Measurements from ENCODE around the gene CPA4.
"Not testable (repeated sequence)": the region's sequence is repeated elsewhere in the genome, so short reads cannot be mapped to it uniquely, and the experiment has no call there.

CPA4 gene, protein sequence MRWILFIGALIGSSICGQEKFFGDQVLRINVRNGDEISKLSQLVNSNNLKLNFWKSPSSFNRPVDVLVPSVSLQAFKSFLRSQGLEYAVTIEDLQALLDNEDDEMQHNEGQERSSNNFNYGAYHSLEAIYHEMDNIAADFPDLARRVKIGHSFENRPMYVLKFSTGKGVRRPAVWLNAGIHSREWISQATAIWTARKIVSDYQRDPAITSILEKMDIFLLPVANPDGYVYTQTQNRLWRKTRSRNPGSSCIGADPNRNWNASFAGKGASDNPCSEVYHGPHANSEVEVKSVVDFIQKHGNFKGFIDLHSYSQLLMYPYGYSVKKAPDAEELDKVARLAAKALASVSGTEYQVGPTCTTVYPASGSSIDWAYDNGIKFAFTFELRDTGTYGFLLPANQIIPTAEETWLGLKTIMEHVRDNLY

DNA sequence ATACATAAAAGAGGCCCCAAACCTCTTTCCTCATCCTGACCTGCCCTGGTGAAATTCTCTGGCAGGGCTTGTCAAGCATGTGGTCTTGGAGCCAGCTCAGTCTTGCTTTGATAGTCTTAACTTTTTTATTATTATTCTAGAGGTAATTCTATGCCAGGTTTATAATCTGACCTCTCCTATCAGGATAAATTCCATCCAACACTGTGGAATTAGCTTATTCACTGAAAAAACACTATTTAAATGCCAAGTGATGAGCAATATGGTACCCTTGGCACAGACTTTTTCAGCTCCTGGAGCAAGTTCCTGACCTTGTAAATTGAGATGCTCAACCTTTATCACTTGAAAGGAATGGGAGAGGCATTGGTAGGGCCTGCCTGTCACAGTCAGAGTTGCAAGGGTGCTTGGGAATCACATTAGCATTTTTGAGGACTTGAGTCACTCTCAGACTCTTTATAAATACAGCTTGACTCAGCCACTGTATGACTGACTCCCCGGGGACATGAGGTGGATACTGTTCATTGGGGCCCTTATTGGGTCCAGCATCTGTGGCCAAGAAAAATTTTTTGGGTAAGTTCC lies at the start of gene CPA4:
CPA4 (plus strand) TSS at position 480 of the 576 bp plus-strand sequence; CDS start at position 500, 20 bp downstream.
- DNase-seq (ENCODE audit: low spot score), result peak; percentile 73

DNA sequence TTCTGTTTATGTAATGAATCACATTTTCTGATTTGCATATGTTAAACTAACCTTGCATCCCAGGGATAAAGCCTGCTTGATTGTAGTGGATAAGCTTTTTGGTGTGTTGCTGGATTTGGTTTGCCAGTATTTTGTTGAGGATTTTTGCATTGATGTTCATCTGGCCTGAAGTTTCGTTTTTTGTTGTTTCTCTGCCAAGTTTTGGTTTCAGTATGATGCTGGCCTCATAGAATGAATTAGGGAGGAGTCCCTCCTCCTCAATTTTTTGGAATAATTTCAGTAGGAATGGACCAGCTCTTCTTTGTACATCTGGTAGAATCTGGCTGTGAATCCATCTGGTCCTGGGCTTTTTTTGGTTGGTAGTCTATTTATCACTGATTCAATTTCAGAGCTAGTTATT lies 49.5 kb upstream of the CPA4 start:
- DNase-seq (ENCODE audit: low spot score), result not testable (repeated sequence)

DNA sequence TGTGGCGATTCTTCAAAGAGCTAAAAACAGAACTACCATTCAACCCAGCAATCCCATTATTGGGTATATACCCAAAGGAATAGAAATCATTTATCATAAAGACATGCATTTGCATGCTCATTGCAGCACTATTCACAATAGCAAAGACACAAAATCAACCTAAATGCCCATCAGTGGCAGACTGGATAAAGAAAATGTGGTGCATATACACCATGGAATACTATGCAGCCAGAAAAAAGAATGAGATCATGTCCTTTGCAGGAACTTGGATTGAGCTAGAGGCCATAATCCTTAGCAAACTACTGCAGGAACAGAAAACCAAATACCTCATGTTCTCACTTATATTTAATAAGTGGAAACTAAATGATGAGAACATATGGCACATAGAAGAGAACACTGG lies 46.5 kb upstream of the CPA4 start:
- not testable (repeated sequence) for DNase-seq (ENCODE audit: low spot score)

DNA sequence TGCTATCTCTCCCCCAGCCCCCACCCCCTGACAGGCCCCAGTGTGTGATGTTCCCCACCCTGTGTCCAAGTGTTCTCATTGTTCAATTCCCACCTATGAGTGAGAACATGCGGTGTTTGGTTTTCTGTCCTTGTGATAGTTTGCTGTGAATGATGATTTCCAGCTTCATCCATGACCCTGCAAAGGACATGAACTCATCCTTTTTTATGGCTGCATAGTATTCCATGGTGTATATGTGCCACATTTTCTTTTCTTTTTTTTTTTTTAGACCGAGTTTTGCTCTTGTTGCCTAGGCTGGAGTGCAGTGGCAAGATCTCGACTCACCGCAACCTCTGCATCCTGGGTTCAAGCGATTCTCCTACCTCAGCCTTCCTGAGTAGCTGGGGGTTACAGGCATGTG lies 44.1 kb upstream of the CPA4 start:
- not testable (repeated sequence) for DNase-seq (ENCODE audit: low spot score)

DNA sequence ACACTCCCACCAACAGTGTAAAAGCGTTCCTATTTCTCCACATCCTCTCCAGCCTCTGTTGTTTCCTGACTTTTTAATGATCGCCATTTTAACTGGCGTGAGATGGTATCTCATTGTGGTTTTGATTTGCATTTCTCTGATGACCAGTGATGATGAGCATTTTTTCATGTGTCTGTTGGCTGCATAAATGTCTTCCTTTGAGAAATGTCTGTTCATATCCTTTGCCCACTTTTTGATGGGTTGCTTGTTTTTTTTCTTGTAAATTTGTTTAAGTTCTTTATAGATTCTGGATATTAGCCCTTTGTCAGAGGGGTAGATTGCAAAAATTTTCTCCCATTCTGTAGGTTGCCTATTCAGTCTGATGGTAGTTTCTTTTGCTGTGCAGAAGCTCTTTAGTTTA lies 43.3 kb upstream of the CPA4 start:
- not testable (repeated sequence) for DNase-seq (ENCODE audit: low spot score)

DNA sequence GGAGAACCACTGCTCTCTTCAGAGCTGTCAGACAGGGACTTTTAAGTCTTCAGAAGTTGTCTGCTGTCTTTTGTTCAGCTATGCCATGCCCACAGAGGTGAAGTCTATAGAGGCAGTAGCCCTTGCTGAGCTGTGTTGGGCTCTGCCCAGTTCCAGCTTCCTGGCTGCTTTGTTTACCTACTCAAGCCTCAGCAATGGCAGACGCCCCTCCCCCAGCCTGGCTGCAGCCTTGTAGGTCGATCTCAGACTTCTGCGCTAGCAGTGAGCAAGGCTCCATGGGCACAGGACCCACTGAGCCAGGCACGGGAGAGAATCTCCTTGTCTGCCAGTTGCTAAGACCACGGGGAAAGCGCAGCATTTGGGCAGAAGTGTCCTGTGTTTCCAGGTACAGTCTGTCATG lies 38.4 kb upstream of the CPA4 start:
- DNase-seq (ENCODE audit: low spot score), result no peak

DNA sequence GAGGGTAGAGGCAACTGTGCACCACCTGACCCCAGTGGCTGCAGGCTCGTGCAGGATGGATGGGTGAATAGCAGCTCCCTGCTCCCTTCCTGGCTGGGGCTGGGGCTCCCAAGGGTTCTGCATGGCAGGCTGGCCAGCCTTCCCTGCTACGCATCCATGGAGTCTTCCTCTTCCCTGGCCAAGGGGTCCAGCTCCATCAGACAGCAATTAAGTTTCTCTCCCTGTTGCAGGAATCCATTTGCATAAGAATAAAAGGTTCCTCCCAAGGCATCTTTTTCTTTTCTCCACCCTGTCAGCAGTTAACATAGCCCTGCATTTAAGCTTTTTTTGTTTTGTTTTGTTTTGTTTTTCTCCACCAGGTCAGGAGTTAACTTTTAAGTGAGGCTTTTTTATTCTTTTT lies 36.3 kb upstream of the CPA4 start:
- no peak for DNase-seq (ENCODE audit: low spot score)

DNA sequence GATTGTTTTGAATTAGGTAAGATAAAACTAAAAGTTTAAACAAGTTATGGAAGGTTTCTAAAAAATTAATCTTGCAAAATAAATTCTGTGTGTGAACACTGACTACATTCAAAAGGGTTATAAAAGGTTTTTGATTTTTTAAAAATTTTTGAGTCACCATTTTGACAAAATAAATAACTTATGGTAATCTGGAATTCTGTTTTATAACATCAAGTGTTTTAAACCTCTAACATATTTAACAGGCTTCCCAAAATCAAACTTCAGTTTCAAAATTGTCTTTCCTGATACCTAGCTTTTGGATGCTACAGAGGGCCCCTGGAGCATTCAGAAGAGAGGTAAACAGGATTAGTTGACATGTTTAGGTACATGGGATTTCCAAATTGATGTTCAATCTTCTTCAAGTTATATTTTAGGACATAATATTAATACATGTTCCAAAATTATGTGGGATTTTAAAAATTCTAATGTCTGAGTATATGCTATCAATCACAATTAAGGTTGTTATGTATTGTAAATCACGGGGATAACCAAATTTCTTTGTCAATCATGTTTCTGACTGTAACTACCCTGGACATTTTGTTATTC lies 34.4 kb upstream of the CPA4 start:
- DNase-seq (ENCODE audit: low spot score), result no peak

DNA sequence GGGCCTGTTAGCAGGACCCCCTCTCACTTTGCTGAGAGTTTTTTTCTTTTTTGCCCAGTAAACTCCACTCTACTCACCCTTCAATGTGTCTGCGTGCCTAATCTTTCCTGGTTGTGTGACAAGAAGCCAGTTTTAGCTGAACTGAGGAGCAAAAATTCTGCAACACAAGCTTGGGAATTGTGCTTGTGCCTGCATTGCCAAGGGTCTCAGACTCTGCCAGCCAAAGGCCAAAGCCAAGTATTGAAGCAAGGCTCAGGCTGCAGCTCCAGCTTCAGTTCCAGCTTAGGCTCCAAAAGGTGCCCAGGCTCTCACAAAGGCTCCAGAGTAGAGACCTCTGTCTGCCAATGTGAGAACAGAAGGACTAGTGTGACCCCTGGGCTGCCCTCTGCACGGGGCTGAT lies 30.5 kb upstream of the CPA4 start:
- DNase-seq (ENCODE audit: low spot score), result no peak

DNA sequence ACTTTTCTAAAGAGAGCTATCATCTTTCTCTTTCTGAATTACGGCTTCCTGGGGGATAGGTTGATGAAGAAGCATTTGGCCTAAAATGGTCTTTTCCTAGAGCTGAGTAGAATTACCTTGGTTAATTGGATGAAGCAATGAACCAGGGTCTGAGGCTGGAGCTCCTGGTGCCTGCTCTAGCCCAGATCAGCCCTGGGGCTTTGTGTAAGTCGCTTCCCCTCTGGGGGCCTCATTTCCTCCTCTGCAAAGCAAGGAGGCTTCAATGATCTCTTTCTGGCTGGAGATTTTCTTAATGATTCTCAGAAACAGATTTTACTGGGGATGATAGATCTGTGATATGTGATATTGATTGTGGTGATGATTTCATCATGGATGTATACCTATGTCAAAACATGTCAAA lies 29.8 kb upstream of the CPA4 start:
- no peak for DNase-seq (ENCODE audit: low spot score)

DNA sequence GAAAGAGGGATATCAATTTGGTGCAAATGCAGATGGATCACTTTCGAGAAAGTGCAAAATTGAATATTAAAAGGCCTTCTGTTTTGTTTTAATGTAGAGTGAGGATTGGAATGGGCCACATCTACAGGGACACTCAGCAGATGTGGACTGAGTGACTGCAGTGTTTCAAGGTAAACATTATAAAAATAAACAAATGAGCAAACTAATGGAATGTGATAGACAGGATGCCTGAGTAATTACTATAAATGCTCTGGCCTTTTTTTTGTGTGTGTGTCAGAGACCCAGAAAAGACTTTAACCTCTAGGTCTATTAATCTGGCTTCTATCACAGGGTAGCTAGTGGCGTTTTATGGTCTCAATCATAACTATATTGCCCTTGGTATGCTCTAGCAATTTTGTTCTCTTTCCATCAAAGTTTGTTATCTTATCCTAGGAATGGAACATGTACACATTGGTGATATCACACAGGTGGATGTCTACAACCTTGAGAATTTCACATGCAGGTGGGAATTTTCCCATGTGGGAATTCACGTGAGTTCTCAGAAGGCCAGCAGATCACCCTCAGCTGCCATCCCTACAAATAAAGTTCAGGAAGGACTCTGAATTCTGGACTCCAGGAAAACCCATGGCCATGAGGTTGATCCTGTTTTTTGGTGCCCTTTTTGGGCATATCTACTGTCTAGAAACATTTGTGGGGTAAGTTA lies 26.6 kb upstream of the CPA4 start, which contains the start of gene CPA2:
CPA2 (plus strand) TSS at position 606 of the 703 bp plus-strand sequence; CDS start at position 625, 19 bp downstream.
- no peak for DNase-seq (ENCODE audit: low spot score)

DNA sequence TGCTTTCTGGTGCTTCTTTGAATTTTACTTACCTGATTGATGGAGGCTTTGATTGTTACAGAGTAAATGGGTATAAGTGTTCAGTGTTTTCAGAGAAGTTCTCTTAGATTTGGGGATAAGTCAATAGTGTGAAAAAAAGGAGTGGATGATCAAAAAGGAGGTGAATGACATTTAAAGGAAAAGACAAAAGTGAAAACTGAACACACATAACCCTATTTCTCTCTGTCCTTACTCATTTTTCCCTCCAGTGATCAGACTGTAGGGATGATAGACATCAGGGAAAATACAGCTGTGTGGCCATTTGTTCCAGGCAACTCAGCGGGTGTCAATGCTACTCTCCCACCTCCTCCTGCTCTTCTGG lies 26.0 kb upstream of the CPA4 start:
- no peak for DNase-seq (ENCODE audit: low spot score)

DNA sequence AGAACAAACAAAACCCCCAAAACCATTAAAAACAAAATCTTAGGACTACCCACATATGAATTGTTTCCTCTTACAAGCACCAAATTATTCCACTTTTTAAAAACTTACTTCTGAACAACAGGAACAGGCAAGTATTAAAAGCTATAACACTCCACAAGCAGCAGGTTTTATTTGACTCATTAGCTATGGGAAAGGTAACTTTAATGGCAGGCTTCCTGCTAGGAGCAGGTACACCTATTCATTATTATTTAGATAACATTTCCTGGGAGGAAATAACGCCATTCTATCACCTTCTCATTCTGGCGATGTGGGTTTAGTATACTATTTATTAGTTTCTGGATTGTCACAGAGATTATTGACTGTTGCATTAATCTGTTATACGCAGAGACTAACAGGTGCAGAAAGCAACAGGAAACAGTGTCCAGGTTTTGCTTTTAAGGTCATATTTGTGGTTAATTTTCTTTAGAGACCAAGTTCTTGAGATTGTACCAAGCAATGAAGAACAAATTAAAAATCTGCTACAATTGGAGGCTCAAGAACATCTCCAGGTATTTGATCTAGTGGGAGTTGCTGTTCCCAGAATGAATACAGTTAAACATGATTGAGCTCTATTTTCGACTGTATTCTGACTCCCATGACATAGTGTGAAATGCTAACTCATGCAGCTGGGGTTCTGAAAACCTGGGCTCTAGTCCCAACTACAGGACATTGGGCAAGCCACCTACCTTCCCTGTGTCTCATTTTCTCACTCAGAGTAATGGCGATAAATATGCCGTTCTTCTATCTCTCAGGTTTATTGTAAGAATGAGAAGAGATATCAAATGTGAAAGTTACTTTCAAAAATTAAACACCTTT lies 24.3 kb upstream of the CPA4 start:
- DNase-seq (ENCODE audit: low spot score), result no peak

DNA sequence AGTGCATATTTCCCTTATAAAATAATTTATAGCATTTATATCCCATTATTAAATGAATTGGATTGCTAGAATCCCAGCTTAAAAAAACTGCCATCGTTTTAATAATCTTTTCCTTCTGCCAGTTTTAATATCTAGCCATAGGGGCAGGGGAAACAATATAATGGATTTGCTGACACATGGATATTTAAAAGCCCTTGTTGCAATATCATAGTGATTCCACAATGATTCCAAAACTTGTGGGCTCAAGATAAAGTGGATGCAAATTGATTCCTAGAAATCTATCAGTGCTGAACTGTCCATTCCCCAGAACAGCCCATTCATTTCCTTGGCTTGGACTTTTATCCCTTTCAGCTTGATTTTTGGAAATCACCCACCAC lies 23.7 kb upstream of the CPA4 start:
- DNase-seq (ENCODE audit: low spot score), result no peak

DNA sequence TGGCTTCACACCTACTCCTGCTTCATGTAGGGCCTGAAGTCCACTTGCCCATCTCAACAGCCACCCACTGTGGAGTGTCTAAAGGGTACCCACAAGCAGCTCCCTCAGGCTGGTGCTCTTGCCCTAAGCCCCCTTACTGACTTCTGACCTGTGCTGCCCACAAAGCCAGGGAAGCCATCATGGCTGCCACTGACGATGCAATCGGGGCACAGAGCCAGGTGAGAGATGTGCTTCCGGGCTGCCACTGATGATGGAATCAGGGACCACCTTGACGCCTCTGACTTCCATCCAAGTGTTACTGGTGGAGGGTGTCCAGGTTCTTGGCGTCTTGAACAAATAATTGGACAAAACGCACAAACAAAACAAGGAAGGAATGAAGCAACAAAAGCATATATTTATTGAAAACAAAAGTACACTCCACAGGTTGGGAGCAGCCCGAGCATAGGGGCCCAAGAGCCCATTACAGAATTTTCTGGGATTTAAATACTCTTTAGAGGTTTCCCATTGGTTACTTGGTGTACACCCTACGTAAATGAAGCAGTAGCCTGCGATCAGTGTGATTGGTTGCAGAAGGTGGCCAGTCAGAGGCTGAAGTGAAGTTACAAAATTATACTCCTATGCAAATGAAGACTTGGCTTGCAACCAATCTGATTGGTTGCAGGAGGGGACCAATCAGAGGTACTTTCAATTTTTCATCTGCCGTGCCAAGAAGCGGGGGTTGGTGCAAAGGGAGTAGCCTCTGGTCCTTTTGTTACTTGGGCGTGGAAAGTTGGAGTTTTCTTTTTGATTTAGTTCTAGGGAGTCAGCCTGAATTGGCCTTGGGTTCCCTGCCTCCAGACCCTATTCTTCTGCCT lies 21.8 kb upstream of the CPA4 start:
- DNase-seq (ENCODE audit: low spot score), result no peak

DNA sequence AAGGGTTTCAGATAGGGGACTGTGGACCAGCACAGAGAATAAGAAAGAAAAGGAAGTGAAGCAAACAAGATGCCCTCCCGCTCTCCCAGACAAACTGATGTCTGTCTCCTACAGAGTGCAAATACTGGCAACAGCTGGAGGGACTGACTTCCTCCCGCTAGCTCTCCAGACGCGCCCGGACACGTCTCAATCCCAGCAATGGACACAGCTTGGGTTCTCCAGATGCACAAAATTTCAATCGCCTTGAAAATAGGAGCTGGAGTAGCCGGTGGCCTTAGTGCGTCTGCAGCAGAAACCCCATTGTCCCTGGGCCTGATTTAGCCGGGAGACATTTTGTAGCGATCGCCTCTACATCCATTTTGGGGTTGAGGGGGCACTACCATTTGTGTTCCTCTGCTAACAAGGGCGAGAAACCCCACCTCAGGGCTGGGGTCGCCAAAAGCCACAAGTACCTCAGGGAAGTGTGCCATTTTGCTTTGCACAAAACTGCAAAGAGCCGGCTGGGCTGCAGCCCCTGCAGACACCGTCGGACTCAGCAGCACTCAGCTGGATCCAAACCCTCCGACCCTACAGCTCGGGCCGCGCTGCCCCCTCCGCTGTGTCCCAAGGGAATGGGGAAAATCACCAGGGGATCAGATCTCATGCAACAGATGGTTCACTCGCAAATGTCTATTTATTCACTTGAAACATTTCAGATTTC lies 20.4 kb upstream of the CPA4 start:
- no peak for DNase-seq (ENCODE audit: low spot score)

DNA sequence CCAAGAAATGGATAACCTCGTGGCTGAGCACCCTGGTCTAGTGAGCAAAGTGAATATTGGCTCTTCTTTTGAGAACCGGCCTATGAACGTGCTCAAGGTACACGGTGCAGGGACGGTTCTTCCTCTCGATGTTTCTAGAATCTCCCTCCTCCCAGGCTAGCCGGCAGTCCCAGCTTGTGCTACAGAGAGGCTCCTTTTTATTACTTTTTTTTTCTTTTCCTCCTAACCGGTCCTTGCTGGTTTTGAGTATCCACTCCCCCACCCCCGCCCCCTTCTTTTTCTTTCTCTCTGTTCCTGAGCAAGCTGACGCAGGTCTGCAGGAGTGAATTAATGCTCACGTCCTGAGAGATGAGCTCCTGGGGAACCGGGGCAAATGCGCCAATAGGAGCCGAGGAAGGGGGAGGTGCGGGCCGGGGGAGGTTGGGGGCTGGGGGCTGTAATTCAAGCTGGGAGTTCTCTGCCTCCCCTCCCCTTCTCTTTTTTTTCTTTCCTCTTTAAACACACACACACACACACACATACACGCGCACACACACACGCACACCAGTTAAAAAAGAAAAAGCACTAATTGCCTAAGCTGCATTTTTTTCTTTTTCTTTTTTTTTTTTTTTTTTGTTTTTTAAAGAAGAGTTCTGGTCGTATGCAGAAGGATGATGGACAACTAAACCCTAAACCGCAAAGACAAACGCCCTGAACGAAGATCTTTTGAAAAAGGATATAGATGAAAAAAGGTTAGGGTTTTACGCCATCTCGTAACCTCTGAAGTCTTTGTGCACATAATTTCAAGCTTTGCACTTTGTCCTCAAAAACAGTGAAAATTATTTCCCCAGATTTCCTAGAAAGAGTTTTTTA lies 19.7 kb upstream of the CPA4 start:
- no peak for DNase-seq (ENCODE audit: low spot score)

DNA sequence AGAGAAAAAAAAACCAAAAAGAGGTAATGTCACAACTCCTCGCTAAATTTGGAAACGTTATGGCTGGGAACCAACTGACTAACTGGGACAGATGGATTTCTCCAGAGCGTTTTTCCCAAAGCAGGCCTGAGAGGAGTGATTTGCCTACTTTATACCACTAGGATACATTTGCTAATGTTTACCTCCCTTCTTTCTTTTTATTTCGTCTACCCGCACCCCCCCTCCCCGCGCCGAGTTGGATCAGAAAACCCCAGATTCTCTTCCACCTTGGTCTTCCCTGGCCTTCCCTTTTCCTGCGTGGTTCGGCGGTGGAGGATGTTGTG lies 19.1 kb upstream of the CPA4 start:
- no peak for DNase-seq (ENCODE audit: low spot score)

DNA sequence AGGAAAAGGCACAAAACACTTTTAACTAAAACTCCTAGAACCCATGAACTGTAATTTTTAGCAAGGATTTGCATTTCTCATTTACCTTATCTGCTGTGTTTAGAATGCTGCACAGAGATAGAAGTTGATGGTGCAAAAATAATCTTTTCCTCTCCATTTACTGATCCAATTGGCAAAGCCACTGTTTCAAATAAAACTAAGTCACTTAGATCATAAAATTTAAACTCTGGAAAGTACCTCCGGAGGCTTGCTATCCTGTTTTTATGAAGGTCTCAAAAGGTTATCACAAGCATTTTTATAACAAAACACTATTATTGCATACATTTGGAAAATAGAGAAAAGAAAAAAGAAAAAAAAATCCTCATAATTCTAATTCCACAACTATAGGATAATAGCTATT lies 18.7 kb upstream of the CPA4 start:
- DNase-seq (ENCODE audit: low spot score), result no peak

Measured in LoVo (cell line).